GM18907 (cell line): ENCODE results near the gene UNC13A.

Source experiments
- ATAC-seq: cut with Tn5 transposase; IDR thresholded peaks from one replicate; pipeline ENCODE4 v1.9.1; 2021; ENCODE audit warnings: mild to moderate bottlenecking, moderate library complexity; ENCODE audit not compliant: unreplicated experiment

The UNC13A gene

DNA sequence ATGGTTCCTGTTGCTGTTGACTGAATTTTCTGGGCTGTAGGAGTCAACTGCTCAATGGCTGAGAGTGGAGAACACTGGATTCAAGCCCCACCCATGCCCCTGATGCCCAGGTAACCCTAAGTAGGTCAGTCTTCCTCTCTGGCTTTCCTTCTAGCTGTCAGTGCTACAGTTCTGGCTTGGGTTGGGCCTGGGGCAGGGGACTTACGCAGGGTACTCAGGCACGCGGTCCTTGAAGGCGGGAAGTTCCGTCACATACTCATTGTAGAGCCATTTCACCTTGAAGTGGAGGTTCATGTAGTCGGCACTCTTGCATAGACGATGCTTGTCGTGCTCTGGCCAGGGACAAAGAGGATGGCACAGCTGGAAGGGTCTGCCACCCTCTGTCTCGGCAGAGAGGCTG is 55.6 kb downstream of the UNC13A start:
- ATAC-seq, result no peak

DNA sequence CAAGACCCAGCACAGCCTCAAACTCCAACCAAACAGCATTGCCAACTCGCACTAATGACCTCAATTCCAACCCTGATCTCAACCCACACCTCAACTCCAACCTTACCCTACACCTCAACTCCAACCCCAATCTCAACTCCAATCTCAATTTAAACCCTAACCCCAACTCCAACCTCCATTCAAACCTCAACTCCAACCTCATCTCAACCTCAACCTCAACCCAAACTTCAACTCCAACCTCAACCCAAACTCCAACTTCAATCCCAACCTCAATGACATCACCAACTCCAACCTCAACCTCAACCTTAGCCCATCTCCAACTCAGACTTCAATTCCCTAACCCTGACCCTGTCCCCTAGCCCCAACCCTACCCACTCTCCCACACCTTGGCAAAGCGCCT is 58.4 kb downstream of the UNC13A start:
- ATAC-seq, result no peak

- ATAC-seq, result no peak
Observed at GRCh38 chr19:17627921-17628320, 60.2 kb downstream of the UNC13A start.

GRCh38 chr19:17627161-17627560 is 61.0 kb downstream of the UNC13A start:
- no peak for ATAC-seq

- ATAC-seq, result no peak
Observed at GRCh38 chr19:17626456-17627015, 61.6 kb downstream of the UNC13A start.

GRCh38 chr19:17625980-17626379 is 62.2 kb downstream of the UNC13A start:
- ATAC-seq, result no peak

DNA sequence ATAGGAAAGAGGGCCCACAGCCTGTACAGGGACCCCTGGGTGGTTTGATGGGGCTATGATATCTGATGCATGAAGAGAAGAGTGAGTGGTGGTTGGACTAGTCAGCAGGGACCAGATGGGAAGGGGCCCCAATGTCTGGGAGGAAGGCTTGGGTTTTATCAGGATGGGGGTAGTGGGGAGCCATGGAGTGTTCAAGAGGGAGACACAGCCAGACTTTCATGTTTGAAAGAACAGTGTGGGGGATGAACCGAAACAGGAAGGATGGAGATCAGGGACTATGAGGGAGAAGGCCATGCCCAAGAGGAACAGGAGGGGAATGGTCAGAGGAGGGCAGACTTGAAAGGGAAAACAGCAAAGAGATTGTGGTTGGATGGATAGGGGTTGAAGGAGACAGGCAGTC is 63.1 kb downstream of the UNC13A start:
- no peak for ATAC-seq

DNA sequence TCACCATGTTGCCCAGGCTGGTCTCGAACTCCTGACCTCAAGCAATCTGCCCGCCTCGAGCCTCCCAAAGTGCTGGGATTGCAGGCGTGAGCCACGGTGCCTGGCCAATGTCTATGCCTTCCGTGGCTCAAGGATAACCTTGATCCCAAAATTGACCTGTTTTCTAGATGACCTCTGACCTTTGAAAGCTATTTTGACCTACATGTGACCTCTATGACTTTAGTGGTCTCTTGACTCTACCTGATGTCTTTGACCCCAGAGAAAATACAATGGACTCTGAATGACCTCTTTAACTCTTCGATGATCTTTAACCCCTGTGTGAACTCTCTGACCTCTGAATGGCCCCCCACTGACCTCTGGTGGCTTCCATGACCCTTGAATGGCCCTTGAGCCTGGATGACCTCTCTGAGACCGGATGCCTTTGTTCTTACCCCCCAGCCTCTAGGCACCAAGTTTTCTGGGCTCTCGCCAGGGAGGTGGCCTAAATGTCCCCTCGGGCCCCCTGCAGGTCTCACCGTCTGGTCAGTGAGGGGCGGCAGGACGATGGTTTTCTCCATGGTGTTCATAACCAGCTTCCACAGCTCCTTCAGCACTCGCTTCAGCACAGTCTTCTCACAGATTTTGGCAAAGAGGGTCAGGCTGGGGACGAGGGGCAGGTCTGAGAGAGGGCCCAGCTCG is 63.7 kb downstream of the UNC13A start:
- ATAC-seq, result no peak

DNA sequence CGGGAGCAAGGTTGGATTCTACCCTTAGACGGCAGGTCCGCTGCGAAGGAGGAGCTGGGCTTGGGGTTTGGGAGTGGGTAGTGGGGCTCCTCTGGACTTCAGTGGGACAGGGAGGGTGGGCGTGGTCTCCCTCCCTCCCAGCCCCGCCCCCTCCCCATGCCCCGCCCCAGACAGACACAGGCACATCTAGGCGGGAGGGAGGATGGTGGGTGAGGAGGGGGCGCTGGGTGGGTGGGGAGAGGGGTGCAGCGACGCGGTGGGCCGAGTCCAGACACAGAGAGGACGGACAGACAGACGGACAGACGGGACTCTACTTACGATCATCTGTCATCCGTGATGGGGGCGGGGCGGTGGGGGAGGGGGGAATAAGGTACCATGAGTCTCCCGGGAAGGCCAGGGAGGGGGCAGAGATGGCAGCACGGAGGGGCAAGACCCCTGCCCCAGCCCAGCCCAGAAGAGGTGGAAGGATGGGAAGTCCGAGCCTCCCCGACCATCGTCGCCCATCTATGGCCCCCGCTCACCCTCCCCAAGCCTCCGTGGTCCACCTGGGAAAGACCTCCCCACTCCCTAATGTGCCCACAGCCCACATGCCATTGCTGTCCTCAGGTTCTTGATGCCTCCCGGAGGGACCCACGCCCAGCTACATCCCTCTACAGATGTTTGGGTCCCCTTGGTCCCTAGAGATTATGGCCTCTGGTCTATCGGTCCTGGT is 64.8 kb downstream of the UNC13A start:
- no peak for ATAC-seq

- ATAC-seq, result no peak
Observed at GRCh38 chr19:17620696-17621095, 67.5 kb downstream of the UNC13A start.

GRCh38 chr19:17618936-17619335 is 69.2 kb downstream of the UNC13A start:
- ATAC-seq, result no peak

- no peak for ATAC-seq
Observed at GRCh38 chr19:17618281-17618903, 69.8 kb downstream of the UNC13A start.

DNA sequence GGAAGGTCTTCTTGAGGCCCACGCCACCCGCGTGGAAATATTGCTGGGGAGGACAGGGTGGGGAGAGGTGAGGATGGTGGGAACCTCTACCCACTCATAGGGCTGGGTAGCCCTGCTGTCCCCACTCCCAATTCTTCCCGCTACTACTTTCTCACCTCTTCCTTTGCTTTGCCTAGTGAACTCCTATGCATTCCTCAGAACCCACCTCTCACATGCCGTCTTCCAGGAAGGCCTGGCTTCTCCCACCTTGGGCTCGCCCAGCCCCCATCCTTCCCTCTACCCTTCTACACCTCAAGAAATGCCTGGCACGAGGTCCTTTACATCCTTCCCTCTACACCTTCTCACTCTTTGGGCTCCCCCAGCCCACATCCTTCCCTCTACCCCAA is 70.4 kb downstream of the UNC13A start:
- ATAC-seq, result no peak

DNA sequence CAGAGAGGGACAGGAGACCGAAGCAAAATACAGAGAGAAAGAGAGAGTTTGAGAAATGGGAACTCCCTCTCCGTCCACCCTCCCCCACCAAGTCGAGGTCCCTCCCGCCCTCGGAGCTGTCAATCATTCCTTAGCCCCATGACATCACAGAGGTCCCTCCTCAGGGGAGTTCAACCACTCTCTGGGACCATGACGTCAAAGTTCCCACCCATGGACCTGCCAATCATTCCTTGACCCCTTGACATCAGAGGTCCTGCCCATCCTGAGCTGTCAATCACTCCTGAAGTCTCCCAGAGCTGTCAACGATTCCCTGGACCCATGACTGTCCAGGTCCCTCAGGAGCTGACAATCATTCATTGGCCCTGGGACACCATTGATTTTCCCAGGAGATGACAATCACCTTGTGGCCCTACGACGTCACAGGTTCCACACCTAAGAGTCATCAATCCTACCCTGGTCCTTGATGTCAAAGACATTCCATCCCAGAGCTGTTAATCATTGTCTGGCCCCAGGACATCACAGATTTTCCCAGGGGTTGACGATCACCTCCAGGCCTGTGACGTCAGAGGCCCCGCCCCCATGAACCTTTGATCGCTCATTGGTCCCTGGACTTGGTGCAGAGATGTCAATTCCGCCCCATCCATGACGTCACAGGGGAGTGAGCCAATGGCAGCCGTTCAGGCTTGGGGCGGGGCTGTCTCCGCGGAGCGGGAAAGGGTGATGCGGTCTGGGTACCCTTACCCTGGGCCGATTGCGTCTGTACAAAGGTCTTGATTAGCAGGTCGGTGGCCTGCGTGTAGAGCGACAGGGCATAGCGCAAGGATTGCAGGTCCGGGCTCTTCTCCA is 71.0 kb downstream of the UNC13A start:
- ATAC-seq, result no peak

DNA sequence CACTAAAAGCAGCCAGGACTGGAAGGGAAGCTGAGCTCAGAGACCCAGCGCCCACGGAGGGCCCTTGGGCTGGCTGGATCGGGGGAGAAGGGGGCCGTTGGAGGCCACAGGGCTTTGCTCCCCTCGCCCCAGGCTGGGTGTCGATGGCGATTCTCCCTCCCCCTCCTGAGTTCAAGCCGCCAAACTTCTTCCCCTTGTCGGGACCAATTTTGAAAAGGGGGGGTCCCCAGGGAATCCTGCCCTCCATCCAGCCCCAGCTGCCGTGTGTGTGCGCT is 71.5 kb downstream of the UNC13A start:
- ATAC-seq, result no peak

DNA sequence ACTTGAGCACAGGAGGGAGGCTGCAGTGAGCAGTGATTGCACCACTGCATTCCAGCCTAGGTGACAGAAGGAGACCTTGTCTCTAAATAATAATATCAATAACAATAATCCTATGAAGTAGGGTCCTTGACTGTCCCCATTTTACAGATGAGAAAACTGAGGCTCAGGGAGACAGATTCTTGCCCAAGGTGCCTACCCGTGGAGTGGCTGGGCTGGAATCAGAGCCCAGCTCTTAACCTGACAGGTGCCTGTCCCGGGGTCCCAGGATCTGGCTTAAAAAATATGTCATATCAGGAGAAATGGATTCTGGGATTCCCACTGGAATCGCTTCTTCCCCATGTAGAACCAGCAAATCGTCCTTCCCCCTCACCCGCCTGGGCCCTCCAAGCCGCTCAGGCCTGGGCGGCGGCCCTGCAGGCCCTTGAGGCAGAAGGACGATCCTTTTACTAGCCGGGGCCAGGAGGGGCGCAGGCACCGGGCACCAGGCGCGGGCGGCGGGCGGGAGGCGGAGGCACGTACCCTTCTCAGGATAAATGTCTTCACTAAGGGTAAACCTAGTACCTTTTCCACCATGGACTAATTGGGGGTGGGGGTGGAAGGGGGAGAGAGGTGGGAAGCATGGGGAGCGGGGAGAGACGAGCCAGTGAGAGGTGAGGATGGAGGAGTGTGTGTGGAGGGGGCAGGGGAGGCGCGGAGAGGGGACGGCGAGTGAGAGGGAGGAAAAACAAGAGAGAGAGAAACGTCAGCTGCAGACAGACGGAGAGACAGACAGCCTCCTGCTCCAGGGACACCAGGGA is 72.1 kb downstream of the UNC13A start:
- ATAC-seq, result no peak

DNA sequence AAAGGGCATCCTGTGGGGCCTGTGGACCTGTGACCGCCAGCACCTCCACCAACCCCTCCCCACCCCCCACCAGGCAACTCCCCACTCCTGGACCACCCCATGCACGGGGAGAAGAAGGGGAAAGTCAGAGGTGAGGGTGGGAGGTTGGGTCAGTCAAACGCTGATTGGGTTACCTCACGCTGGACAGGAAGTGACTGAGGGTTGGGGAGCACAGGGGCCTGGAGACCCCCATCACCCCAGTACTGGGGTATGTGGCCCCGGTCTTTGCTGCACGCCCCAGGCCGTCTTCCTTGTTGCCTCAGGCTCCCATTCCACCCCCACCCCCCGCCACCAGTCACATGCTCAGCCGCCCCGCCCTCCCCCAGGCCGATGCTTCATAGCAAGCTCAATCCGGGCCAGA is 73.7 kb downstream of the UNC13A start:
- no peak for ATAC-seq

DNA sequence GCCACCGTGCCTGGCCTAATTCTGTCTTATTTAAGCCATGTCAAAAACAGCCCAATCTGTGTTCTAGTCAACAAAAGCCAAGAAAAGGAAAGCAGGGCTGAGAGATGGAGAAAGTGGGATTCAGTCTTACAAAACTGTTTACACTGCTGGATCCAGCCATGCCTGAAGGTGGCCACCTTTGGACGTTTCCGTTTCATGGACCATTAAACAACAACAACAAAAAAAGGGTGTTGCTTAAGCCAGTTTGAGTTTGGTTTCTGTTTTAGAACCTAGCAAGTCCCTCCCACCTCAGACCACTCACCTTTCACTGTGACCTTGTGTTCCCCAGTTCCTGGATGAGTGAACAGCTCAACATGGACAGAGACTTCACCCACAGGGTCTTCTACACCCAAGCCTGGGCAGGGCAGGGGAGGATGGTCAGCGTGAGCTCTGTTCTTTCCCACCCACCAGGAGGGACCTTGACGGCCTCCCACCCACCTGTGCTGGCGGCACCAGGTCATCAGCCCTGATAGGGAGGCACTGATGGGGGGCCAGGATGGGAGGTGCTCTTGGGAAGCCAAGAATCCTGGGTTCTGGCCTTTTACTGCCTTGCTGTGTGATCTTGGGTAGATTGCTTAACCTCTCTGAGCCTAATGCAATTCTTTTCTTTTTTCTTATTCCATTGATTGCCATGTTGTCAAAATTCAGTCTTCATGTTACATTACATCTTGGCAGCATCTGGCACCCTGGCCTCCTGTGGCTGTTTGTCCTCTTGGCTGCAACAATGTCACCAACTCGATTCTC is 76.5 kb downstream of the UNC13A start:
- ATAC-seq, result no peak

DNA sequence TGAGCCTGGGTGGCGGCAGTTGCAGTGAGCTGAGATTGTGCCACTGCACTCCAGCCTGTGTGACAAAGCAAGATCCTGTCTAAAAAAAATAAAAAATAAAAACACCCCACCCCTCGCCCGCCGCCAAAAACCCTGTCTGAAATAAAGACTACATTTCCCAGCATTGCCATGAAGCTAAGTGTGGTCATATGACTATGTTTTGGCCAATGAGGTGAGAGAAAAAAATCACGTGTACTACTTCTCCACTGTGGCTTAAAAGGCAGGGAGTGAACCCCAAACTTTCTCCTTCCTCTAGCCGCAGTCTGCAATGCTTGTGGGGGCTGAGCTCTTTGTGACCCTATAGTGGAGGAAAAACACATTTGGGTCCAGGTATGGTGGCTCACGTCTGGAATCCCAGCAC is 77.8 kb downstream of the UNC13A start:
- no peak for ATAC-seq

DNA sequence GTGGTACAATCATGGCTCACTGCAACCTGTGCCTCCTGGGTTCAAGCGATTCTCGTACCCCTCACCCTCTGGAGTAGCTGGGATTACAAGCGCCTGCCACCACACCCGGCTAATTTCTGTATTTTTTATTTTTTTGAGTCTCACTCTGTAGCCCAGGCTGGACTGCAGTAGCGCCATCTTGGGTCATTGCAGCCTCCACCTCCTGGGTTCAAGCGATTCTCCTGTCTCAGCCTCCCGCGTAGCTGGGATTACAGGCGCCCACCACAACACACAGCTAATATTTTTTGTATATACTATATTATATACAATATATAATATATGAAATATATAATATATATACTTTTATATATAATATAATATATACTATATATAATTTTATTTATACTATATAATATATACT is 80.2 kb downstream of the UNC13A start:
- ATAC-seq, result no peak
